H9 (cell line): ENCODE results near the gene VWF. TPM values are rescaled to one million over a fixed set of nuclear protein-coding genes. Genes with fewer than 3 reads are reported as not detected.

ENCODE experiments used
- DNase-seq: peaks from one replicate; pipeline ENCODE4 v3.0.0-alpha.2; 2017
- H2AFZ ChIP-seq: one replicate; pipeline ENCODE4 v1.6.1; 2013; ENCODE audit warnings: mild to moderate bottlenecking, low read length, control low read depth, moderate library complexity
- H2AK5ac ChIP-seq: 2 replicates; pipeline ENCODE4 v1.6.1; 2013; ENCODE audit warnings: low read length, control low read depth, mixed read lengths; ENCODE audit not compliant: insufficient read length
- H2BK120ac ChIP-seq: one replicate; pipeline ENCODE4 v1.6.1; 2013; ENCODE audit warnings: low read depth, mild to moderate bottlenecking, low read length, control low read depth, inconsistent platforms; ENCODE audit not compliant: poor library complexity, severe bottlenecking
- H2BK12ac ChIP-seq: 2 replicates; pipeline ENCODE4 v1.6.1; 2013; ENCODE audit warnings: low read length, control low read depth, mixed read lengths, low read depth; ENCODE audit not compliant: insufficient read length
- H2BK15ac ChIP-seq: 2 replicates; pipeline ENCODE4 v1.6.1; 2013; ENCODE audit warnings: low read depth, low read length, control low read depth
- H2BK20ac ChIP-seq: one replicate; pipeline ENCODE4 v1.6.1; 2013; ENCODE audit warnings: low read depth, mild to moderate bottlenecking, low read length, control low read depth, inconsistent platforms; ENCODE audit not compliant: poor library complexity, severe bottlenecking
- H2BK5ac ChIP-seq: 2 replicates; pipeline ENCODE4 v1.6.1; 2013; ENCODE audit warnings: low read length, control low read depth, mixed read lengths; ENCODE audit not compliant: insufficient read length
- H3K14ac ChIP-seq: 2 replicates; pipeline ENCODE4 v1.6.1; 2013; ENCODE audit warnings: low read length, control low read depth; ENCODE audit not compliant: insufficient read depth
- H3K18ac ChIP-seq: 2 replicates; pipeline ENCODE4 v1.6.1; 2013; ENCODE audit warnings: low read depth, mild to moderate bottlenecking, mixed read lengths, low read length, control low read depth; ENCODE audit not compliant: insufficient read length
- H3K23ac ChIP-seq: 2 replicates; pipeline ENCODE4 v1.6.1; 2013; ENCODE audit warnings: low read length, control low read depth, mixed read lengths, low read depth; ENCODE audit not compliant: insufficient read length
- H3K23me2 ChIP-seq: 2 replicates; pipeline ENCODE4 v1.6.1; 2013; ENCODE audit warnings: low read depth, mild to moderate bottlenecking, mixed read lengths, low read length, control low read depth; ENCODE audit not compliant: insufficient read length, poor library complexity, severe bottlenecking
- H3K27ac ChIP-seq: 2 replicates; pipeline ENCODE4 v1.5.1; 2013; ENCODE audit warnings: low read length, control low read depth, mixed read lengths, low read depth; ENCODE audit not compliant: insufficient read length
- H3K27me3 ChIP-seq: 2 replicates; pipeline ENCODE4 v1.6.1; 2013; ENCODE audit warnings: low read length, control low read depth, inconsistent platforms; ENCODE audit not compliant: insufficient read depth
- H3K4ac ChIP-seq: 2 replicates; pipeline ENCODE4 v1.6.1; 2013; ENCODE audit warnings: low read depth, mild to moderate bottlenecking, control low read depth, inconsistent platforms, low read length, moderate library complexity
- H3K4me1 ChIP-seq: 2 replicates; pipeline ENCODE4 v1.6.1; 2013; ENCODE audit warnings: low read length, control low read depth, inconsistent platforms; ENCODE audit not compliant: insufficient read depth
- H3K4me2 ChIP-seq: 2 replicates; pipeline ENCODE4 v1.6.1; 2013; ENCODE audit warnings: low read length, control low read depth, mixed read lengths; ENCODE audit not compliant: insufficient read length, insufficient read depth
- H3K56ac ChIP-seq: 2 replicates; pipeline ENCODE4 v1.6.1; 2013; ENCODE audit warnings: low read depth, mild to moderate bottlenecking, mixed read lengths, low read length, control low read depth; ENCODE audit not compliant: insufficient read length
- H3K79me1 ChIP-seq: 2 replicates; pipeline ENCODE4 v1.6.1; 2013; ENCODE audit warnings: low read depth, mild to moderate bottlenecking, moderate library complexity, low read length, control low read depth, inconsistent platforms; ENCODE audit not compliant: insufficient read depth, poor library complexity, severe bottlenecking
- H3K79me2 ChIP-seq: 2 replicates; pipeline ENCODE4 v1.6.1; 2013; ENCODE audit warnings: low read length, control low read depth, inconsistent platforms; ENCODE audit not compliant: insufficient read depth
- H3K9ac ChIP-seq: 2 replicates; pipeline ENCODE4 v1.6.1; 2013; ENCODE audit warnings: low read length, control low read depth, mixed read lengths; ENCODE audit not compliant: insufficient read length; ENCODE audit errors: extremely low read depth
- H3K9me3 ChIP-seq: one replicate; pipeline ENCODE4 v1.6.1; 2013; ENCODE audit warnings: low read depth, low read length, inconsistent platforms; ENCODE audit not compliant: control insufficient read depth
- H3T11ph ChIP-seq: one replicate; pipeline ENCODE4 v1.6.1; 2013; ENCODE audit warnings: mild to moderate bottlenecking, low read length, control low read depth, inconsistent platforms
- H4K20me1 ChIP-seq: one replicate; pipeline ENCODE4 v1.6.1; 2013; ENCODE audit not compliant: control insufficient read depth, insufficient read length, insufficient read depth
- H4K5ac ChIP-seq: 2 replicates; pipeline ENCODE4 v1.6.1; 2013; ENCODE audit warnings: low read depth, mild to moderate bottlenecking, mixed read lengths, low read length, control low read depth; ENCODE audit not compliant: insufficient read length
- H4K8ac ChIP-seq: replicated peaks from 2 replicates; pipeline ENCODE4 v1.6.1; 2013; ENCODE audit warnings: low read length, control low read depth, mixed read lengths, low read depth; ENCODE audit not compliant: insufficient read length
- H4K91ac ChIP-seq: 2 replicates; pipeline ENCODE4 v1.6.1; 2013; ENCODE audit warnings: low read depth, mild to moderate bottlenecking, moderate library complexity, mixed read lengths, low read length, control low read depth; ENCODE audit not compliant: insufficient read length
- H3K27ac Mint-ChIP-seq, 3 experiments: 2 replicates in 2 of 3; 3 replicates in 1 of 3; pipeline ENCODE4 v1.8.0; 2020 to 2021; ENCODE audit warnings: mixed read lengths in 3 of 3, mild to moderate bottlenecking in 1 of 3, moderate library complexity in 1 of 3
- H3K27me3 Mint-ChIP-seq: 2 replicates; pipeline ENCODE4 v1.8.0; 2021; ENCODE audit warnings: low read depth, mild to moderate bottlenecking, moderate library complexity, mixed read lengths
- H3K36me3 Mint-ChIP-seq, 3 experiments: 2 replicates in 2 of 3; 3 replicates in 1 of 3; pipeline ENCODE4 v1.8.0; 2020 to 2021; ENCODE audit warnings: low read depth in 3 of 3, mixed read lengths in 3 of 3; ENCODE audit not compliant: insufficient read depth in 1 of 3
- H3K4me1 Mint-ChIP-seq, 2 experiments: 2 replicates each; pipeline ENCODE4 v1.8.0; 2020; ENCODE audit warnings: mixed read lengths in 2 of 2
- H3K4me3 Mint-ChIP-seq, 2 experiments: 2 replicates in 1 of 2; 3 replicates in 1 of 2; pipeline ENCODE4 v1.8.0; 2020 to 2021; ENCODE audit warnings: mild to moderate bottlenecking in 2 of 2, mixed read lengths in 2 of 2, moderate library complexity in 1 of 2
- H3K9me3 Mint-ChIP-seq, 2 experiments: 2 replicates in 1 of 2; 3 replicates in 1 of 2; pipeline ENCODE4 v1.8.0; 2020; ENCODE audit warnings: mild to moderate bottlenecking in 2 of 2, mixed read lengths in 2 of 2, moderate library complexity in 1 of 2
- WGBS: extraction: QIAGEN DNeasy Blood & Tissue Kit; methylation state at CpG from one replicate; pipeline ENCODE4 v1.1.7; 2013; ENCODE audit warnings: missing lambda C conversion rate, low lambda C conversion rate, mixed read lengths; ENCODE audit not compliant: insufficient read length; ENCODE audit errors: extremely low coverage; 5-methylcytosine and 5-hydroxymethylcytosine counted together
- total RNA-seq: library from RNA; stranded (reverse); gene quantifications from 2 replicates; pipeline ENCODE4 v1.2.1, GENCODE V29; 2021
- TF ChIP-seq, protein P1 (sequence below): fragments of 200-600 bp; sonication (generic); conservative IDR thresholded peaks from 3 replicates; pipeline ENCODE4 v1.8.0; 2021; ENCODE audit warnings: antibody characterized with exemption, mild to moderate bottlenecking

The VWF gene
- total RNA-seq, 1 experiment from 2014 or later, result 0.17 TPM

DNA sequence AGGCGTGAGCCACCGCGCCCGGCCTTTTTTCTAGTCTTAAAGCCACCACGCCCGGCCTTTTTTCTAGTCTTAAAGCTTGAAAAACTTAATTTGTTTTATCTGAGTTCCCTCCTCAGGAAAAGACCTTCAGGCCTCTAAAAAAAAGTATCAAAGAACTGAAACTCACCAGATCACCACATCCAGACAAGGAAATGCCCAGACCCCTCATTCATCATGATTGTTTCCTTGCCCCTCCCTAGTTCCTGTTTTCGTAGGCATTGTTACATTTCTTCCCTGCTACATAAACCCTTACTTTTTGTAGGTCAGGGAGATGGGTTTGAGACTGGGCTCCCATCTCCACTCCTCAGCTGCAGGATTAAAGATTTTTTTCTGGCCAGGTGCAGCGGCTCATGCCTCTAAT lies 21.1 kb upstream of the VWF start:
- Histone ChIP-seq H2AFZ (no peak overlapping the region), H3K56ac (no peak overlapping the region), H3K27me3 (no peaks in the 10 kb centered on the region), H4K5ac (no peak overlapping the region), H3K4ac (no peak overlapping the region), H3K79me2 (no peaks in the 10 kb centered on the region), H3K23me2 (no peaks in the 10 kb centered on the region), H3K4me1 (no peaks in the 10 kb centered on the region), H3K9ac (no peak overlapping the region), H4K8ac (no peak overlapping the region), H3K79me1 (no peaks in the 10 kb centered on the region), H4K20me1 (no peaks in the 10 kb centered on the region), H3T11ph (no peak overlapping the region), H2BK15ac (no peak overlapping the region), H3K4me2 (no peak overlapping the region), H2BK5ac (no peak overlapping the region), H3K27ac (no peak overlapping the region), H4K91ac (no peak overlapping the region), H3K14ac (no peak overlapping the region), H2BK120ac (no peak overlapping the region), H3K9me3 (no peaks in the 10 kb centered on the region), H3K23ac (no peak overlapping the region), H2BK12ac (no peak overlapping the region), H2BK20ac (no peak overlapping the region), H2AK5ac (no peak overlapping the region), H3K18ac (no peak overlapping the region)
- Mint-ChIP-seq H3K9me3 (peaks cover 3 to 9% of the 10 kb centered on the region in 2 experiments; a peak in 2 of 5 replicates), H3K4me3 (no peak overlapping the region), H3K27me3 (no peaks in the 10 kb centered on the region; the same call in 1 of the 2 replicates), H3K27ac (no peak overlapping the region; a peak in 1 of 7 replicates), H3K4me1 (peaks cover 8% of the 10 kb centered on the region in 2 experiments), H3K36me3 (peaks cover 2 to 4% (median 2%) of the 10 kb centered on the region in 3 experiments; a peak in 6 of 7 replicates)
- TF ChIP-seq, protein P1, sequence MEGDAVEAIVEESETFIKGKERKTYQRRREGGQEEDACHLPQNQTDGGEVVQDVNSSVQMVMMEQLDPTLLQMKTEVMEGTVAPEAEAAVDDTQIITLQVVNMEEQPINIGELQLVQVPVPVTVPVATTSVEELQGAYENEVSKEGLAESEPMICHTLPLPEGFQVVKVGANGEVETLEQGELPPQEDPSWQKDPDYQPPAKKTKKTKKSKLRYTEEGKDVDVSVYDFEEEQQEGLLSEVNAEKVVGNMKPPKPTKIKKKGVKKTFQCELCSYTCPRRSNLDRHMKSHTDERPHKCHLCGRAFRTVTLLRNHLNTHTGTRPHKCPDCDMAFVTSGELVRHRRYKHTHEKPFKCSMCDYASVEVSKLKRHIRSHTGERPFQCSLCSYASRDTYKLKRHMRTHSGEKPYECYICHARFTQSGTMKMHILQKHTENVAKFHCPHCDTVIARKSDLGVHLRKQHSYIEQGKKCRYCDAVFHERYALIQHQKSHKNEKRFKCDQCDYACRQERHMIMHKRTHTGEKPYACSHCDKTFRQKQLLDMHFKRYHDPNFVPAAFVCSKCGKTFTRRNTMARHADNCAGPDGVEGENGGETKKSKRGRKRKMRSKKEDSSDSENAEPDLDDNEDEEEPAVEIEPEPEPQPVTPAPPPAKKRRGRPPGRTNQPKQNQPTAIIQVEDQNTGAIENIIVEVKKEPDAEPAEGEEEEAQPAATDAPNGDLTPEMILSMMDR, result no peak
- WGBS, result no CpG with 5 or more reads among the region's 8 CpGs
- DNase-seq, result no peak
